ENCODE data around the gene SOS1. TPM values are rescaled to one million over a fixed set of nuclear protein-coding genes. Genes with fewer than 3 reads are reported as not detected.
"Not testable (repeated sequence)": the region's sequence is repeated elsewhere in the genome, so short reads cannot be mapped to it uniquely, and the experiment has no call there.

Gene SOS1
- total RNA-seq, 1 donor from 2014 or later = 26.0 TPM

DNA sequence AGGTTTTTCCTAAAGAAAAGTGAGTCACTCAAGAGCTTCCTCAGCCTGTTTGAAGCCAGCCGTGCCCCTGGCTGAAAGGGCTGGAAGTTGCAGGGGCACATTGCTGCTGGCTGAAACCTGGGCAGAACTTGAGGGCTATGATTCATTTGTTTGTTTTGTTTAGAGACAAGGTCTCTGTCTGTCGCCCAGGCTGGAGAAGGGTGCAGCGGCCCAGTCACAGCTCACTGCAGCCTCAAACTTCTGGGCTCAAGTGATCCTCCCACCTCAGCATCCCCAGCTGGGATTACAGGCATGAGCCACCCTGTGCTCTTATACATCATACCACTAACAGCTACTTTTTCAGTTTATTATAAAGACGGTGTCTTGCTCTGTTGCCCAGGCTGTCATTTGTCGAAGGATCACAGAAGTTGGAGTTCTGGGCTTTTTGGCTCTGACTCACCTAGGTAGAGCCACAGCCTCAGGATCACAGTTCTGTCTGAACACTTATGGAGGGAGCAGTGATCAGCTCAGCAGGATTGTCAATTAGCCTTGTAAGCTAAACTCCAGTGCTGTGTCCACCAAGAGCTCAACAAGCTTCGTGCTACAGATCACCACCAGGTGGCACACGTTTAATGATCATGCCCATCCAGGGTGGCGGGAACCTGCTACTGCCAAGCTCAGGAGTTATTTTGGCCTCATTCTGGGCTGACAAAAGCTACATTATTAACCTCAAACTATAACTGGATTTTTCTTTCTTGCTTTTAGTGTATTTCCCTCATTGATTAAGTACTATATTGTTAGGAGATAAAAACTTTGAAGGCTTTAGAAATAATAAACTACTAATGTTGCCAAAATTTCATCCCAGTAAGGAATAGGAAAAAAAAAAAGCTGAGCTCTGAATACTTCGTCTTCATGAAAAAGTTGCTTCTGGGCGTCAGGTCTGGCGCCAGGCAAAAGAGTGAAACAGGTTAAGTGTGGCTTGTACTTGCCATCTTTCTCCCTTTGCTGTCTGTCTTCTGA, 173.3 kb downstream of the SOS1 start:
- intact Hi-C loops (cut with micrococcal nuclease) = loop anchor here (5.0 kb wide), 1 partner anchor 280 kb away; no protein-coding TSS in a partner anchor
- peak; percentile 62 for DNase-seq
- peak; percentile 71 for ATAC-seq

DNA sequence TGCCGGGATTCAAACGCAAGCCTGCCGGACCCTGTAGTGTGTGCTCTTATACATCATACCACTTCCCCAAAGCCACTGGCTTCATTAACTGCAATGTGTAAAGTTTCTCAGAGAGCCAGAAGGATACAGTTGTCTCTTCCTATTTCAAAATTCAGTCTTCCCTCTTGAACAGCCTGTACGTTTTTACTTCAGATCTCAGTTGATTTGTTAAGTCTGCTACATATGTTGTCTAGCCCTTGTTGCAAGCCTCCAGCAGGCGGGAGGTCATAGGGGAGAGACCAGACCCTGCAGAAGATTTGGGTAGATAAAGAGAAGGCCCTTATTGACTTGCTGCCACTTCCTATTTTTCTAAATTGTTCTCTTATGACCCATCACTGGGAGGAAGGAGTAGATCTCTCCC, 174.9 kb downstream of the SOS1 start:
- ATAC-seq (no peak), DNase-seq (no peak)
- intact Hi-C loops (cut with micrococcal nuclease) = loop anchor here (5.0 kb wide), 1 partner anchor 281 kb away; no protein-coding TSS in a partner anchor

GRCh38 chr2:38945372-38945771, 175.5 kb downstream of the SOS1 start:
- intact Hi-C loops (cut with micrococcal nuclease) = loop anchor here (5.0 kb wide), 1 partner anchor 282 kb away; no protein-coding TSS in a partner anchor
- DNase-seq (no peak), ATAC-seq (no peak)

GRCh38 chr2:38943784-38944183, 177.1 kb downstream of the SOS1 start:
- ATAC-seq (no peak), DNase-seq (no peak)
- intact Hi-C loops (cut with micrococcal nuclease) = no loop called here

DNA sequence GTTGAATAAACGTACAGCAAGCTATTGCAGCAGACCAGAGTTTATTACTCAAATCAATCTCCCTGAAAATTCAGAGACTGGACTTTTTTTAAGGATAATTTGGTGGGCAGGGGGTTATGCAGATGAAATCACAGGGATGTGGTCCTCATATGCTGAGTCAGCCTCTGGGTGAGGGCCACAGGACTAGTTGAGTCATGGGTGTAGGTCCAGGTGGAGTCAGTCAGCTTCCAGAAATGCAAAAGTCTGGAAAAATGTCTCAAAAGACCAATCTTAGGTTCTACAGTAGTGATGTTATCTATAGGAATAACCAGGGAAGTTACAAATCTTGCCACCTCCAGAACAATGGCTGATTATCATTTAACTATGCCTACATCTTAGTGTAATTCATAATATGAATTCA, 180.1 kb downstream of the SOS1 start:
- DNase-seq (no peak), ATAC-seq (no peak)
- intact Hi-C loops (cut with micrococcal nuclease) = no loop called here

DNA sequence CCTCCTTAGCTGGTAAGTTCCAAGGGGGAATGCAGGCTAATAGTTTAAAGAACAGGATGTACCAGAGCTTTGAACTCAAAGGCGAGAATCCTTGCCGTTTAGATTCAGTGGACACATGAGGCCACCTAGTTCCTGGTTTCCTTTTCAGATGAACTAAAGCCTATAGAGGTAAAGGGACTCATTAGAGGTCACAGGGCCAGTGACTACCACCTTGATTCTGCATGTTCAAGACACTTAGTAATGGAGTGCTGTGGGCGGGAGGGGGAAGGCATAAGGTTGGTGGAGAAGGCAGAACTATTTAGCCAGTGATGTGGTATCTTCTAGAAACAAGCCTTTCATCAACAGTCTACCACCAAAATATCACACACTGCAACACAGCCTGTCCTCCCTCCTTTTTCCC, 183.3 kb downstream of the SOS1 start:
- intact Hi-C loops (cut with micrococcal nuclease) = no loop called here
- no peak for ATAC-seq
- no peak for DNase-seq

GRCh38 chr2:38936516-38936915, 184.3 kb downstream of the SOS1 start:
- DNase-seq; ATAC-seq; intact Hi-C loops (cut with micrococcal nuclease): not testable (repeated sequence)

DNA sequence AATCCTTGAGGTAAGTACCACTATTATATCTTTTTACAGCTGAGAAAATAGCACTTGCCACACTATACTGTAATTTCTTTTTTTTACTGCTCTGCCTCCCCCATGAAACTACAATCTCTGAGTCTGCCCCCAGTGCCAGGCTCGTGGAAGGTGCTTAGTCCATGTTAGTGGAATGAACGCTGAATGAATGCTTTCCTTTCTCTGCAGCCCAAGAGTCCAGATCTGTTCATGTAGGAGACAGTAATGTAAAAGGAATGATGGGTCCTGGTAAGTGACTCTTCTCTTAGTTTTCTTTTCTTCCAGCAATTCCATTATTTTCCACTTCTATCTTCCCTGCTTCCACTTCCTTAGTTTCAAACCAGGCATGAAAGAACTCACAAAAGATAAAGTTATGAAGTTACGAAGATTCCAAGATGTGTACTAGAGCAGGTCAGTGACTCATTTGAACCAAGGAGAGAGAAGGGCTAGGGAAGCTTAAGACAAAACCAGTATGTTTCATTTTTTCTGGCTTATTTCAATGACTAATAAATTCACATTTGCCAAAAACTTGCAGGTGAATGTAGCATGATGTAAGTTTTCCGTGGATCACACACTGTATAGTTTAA, 185.2 kb downstream of the SOS1 start:
- intact Hi-C loops (cut with micrococcal nuclease) = no loop called here
- no peak for DNase-seq
- ATAC-seq = no peak

DNA sequence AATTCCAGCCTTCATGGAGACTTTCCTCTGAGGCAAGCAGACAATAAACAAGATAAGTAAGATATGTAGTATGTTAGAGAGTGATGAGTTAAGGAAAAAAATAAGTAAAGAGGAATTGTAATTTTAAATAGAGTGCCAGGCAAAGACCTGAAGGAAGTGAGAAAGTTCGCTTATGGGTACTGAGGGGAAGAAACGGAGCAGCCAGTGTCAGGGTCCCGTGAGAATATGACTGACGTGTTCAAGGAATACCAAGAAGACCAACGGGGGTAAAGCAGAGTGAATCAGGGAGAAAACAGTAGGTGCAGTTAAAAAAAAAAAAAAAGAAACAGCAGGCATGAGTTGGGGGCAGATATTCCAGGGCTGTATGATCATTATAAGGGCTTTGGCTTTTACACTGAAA, 186.1 kb downstream of the SOS1 start:
- intact Hi-C loops (cut with micrococcal nuclease) = no loop called here
- no peak for ATAC-seq

GRCh38 chr2:38933653-38934052, 187.2 kb downstream of the SOS1 start:
- DNase-seq = no peak
- ATAC-seq = no peak
- intact Hi-C loops (cut with micrococcal nuclease) = no loop called here

More for the DNA sequence above, 186.1 kb downstream of the SOS1 start:
- no peak for DNase-seq

GRCh38 chr2:38932586-38932985, 188.3 kb downstream of the SOS1 start:
- ATAC-seq (no peak), DNase-seq (no peak)
- intact Hi-C loops (cut with micrococcal nuclease) = no loop called here

Other genes with a start within 250 kb of the SOS1 start
- gene DHX57, start 245.1 kb downstream of the SOS1 start, total RNA-seq = 8.9 TPM
- 20.4 TPM for gene MORN2, start 245.1 kb downstream of the SOS1 start, total RNA-seq
- 0.10 TPM for gene ARHGEF33, start 231.2 kb downstream of the SOS1 start, total RNA-seq
- 0.59 TPM for gene CDKL4, start 122.9 kb upstream of the SOS1 start, total RNA-seq

Measured in left ventricle myocardium superior (tissue), 1 donor.